ENCODE results near the gene CCP110. TPM values are rescaled to one million over a fixed set of nuclear protein-coding genes. Genes with fewer than 3 reads are reported as not detected.

CCP110 gene
- total RNA-seq, 1 donor from 2014 or later, result 32.7 TPM

DNA sequence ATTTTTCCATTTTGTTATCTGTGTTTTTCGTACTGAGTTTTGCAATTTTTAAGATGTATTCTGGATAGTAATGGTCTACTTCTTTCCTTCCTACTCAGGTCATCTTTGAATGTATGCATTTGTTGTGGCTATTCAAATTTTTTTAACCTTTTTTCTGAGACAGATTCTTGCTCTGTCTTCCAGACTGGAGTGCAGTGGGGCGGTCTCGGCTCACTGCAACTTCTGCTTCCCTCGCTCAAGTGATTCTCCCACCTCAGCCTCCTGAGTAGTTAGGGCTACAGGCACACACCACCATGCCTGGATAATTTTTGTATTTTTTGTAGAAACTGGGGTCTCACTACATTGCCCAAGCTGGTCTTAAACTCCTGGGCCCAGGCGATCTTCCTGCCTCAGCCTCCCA is 65.4 kb downstream of the CCP110 start:
- H3K4me1 Mint-ChIP-seq, result peaks cover 3% of the 10 kb centered on the region
- Histone ChIP-seq H3K9me3 (ENCODE audit: low read depth) (no peaks in the 10 kb centered on the region), H3K9ac (no peak overlapping the region), H3K36me3 (no peaks in the 10 kb centered on the region), H4K20me1 (ENCODE audit: low read depth) (no peaks in the 10 kb centered on the region), H3F3A (ENCODE audit: low read depth) (no peaks in the 10 kb centered on the region), H3K4me1 (no peaks in the 10 kb centered on the region), H3K4me3 (no peak overlapping the region), H2AFZ (replicated peaks) (no peak overlapping the region), H3K79me2 (ENCODE audit: low read depth) (no peaks in the 10 kb centered on the region), H3K4me2 (no peak overlapping the region), H3K27me3 (no peaks in the 10 kb centered on the region), H3K27ac (no peak overlapping the region)
- H3K4me3 Mint-ChIP-seq, result no peak overlapping the region
- no peak for DNase-seq (ENCODE audit: low spot score)
- no peaks in the 10 kb centered on the region for H3K9me3 Mint-ChIP-seq
- H3K27me3 Mint-ChIP-seq (ENCODE audit: insufficient read depth, low read depth), result no peaks in the 10 kb centered on the region
- TF ChIP-seq EZH2 (IDR thresholded peaks at IDR 0.05), result no peak
- TF ChIP-seq EZH2phosphoT487 (IDR thresholded peaks at IDR 0.05), result no peak
- TF ChIP-seq, protein P1, sequence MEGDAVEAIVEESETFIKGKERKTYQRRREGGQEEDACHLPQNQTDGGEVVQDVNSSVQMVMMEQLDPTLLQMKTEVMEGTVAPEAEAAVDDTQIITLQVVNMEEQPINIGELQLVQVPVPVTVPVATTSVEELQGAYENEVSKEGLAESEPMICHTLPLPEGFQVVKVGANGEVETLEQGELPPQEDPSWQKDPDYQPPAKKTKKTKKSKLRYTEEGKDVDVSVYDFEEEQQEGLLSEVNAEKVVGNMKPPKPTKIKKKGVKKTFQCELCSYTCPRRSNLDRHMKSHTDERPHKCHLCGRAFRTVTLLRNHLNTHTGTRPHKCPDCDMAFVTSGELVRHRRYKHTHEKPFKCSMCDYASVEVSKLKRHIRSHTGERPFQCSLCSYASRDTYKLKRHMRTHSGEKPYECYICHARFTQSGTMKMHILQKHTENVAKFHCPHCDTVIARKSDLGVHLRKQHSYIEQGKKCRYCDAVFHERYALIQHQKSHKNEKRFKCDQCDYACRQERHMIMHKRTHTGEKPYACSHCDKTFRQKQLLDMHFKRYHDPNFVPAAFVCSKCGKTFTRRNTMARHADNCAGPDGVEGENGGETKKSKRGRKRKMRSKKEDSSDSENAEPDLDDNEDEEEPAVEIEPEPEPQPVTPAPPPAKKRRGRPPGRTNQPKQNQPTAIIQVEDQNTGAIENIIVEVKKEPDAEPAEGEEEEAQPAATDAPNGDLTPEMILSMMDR (IDR thresholded peaks at IDR 0.05), result no peak
- no peak overlapping the region for H3K27ac Mint-ChIP-seq
- H3K36me3 Mint-ChIP-seq, result peaks cover 13% of the 10 kb centered on the region

DNA sequence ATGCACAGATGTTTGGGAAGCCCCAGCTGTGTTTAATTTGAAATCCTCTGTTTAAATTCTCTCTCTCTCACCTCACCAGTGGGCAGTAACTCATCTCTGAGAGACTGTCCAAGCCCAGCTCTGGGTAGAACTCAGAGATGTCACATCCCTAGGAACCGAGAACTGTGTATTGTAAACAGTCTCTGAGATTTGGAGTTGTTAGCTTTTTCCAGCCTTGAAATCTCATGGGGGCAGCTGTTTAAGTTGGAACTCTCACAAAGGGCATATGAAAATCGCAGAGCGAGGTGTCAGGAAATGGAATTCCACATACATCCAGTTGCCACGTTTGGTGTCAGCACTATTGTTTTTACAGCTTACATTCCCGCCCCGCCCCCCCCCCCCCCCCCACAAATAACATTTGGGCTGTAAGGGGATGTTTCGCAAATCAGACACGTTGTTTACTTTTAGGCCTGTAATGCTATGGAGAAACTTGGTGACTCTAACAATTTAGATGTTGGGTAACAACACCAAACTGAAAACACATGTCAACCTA is 66.1 kb downstream of the CCP110 start:
- Mint-ChIP-seq H3K4me3 (no peak overlapping the region), H3K27ac (peak overlapping the region; percentile 58), H3K4me1 (peaks cover 3% of the 10 kb centered on the region), H3K27me3 (ENCODE audit: insufficient read depth, low read depth) (no peaks in the 10 kb centered on the region), H3K36me3 (peaks cover 15% of the 10 kb centered on the region), H3K9me3 (no peaks in the 10 kb centered on the region)
- TF ChIP-seq EZH2 (IDR thresholded peaks at IDR 0.05) (no peak), EZH2phosphoT487 (IDR thresholded peaks at IDR 0.05) (no peak)
- TF ChIP-seq, protein P1 (IDR thresholded peaks at IDR 0.05), result no peak
- DNase-seq (ENCODE audit: low spot score), result no peak
- Histone ChIP-seq H3K79me2 (ENCODE audit: low read depth) (no peaks in the 10 kb centered on the region), H3F3A (ENCODE audit: low read depth) (no peaks in the 10 kb centered on the region), H3K9me3 (ENCODE audit: low read depth) (no peaks in the 10 kb centered on the region), H3K4me2 (no peak overlapping the region), H3K4me3 (no peak overlapping the region), H3K27me3 (no peaks in the 10 kb centered on the region), H3K9ac (no peak overlapping the region), H3K4me1 (no peaks in the 10 kb centered on the region), H3K27ac (no peak overlapping the region), H3K36me3 (no peaks in the 10 kb centered on the region), H2AFZ (replicated peaks) (no peak overlapping the region), H4K20me1 (ENCODE audit: low read depth) (no peaks in the 10 kb centered on the region)

DNA sequence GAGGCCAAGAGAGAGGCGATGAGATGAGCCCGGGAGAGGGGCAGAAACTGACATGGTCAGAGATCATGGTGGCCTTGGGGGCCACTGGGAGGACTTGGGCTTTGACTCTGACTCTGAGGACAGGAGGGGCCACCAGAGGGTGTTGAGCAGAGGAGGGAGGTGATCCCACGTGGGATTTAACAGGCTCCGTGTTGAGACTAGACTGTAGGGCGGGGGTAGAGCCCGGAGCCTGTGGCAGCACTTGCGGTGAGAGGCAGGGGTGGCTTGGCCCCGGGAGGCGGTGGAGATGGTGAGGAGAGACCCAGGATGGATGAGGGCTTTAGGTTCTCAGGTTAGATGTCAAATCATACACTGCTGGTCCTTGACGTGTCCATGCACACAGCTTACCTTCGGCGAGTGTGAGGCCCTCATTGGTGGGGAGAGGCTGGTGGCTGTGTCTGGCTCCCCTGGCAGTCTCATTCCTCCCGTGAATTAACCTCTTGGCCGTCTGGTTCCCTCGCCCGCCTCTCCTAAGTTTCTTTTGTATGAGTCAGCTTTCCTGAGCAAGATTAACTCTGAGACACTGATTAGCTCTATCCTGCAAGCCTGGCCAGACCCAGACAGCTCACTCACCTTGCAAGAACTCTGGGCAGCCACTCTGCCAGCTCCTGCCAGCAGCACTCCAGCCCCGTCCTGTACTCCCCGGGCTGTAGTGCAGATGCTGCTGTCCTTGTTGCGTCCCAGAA is 71.5 kb downstream of the CCP110 start:
- H3K4me1 ChIP-seq, result no peaks in the 10 kb centered on the region
- H3K36me3 ChIP-seq, result no peaks in the 10 kb centered on the region
- H3K27ac ChIP-seq, result no peak overlapping the region
- H3F3A ChIP-seq (ENCODE audit: low read depth), result no peaks in the 10 kb centered on the region
- no peak overlapping the region for H3K9ac ChIP-seq
- no peaks in the 10 kb centered on the region for H3K9me3 ChIP-seq (ENCODE audit: low read depth)
- no peak for DNase-seq (ENCODE audit: low spot score)
- TF ChIP-seq EZH2phosphoT487 (IDR thresholded peaks at IDR 0.05), result no peak
- TF ChIP-seq, protein P1 (IDR thresholded peaks at IDR 0.05), result no peak
- TF ChIP-seq EZH2 (IDR thresholded peaks at IDR 0.05), result no peak
- no peak overlapping the region for H3K4me2 ChIP-seq
- Mint-ChIP-seq H3K27me3 (ENCODE audit: insufficient read depth, low read depth) (peaks cover 6% of the 10 kb centered on the region), H3K27ac (peak overlapping the region; percentile 26), H3K4me3 (no peak overlapping the region), H3K9me3 (no peaks in the 10 kb centered on the region), H3K4me1 (peaks cover 7% of the 10 kb centered on the region), H3K36me3 (peaks cover 12% of the 10 kb centered on the region)
- no peak overlapping the region for H3K4me3 ChIP-seq
- no peaks in the 10 kb centered on the region for H3K27me3 ChIP-seq
- no peaks in the 10 kb centered on the region for H4K20me1 ChIP-seq (ENCODE audit: low read depth)
- H2AFZ ChIP-seq (replicated peaks), result no peak overlapping the region
- H3K79me2 ChIP-seq (ENCODE audit: low read depth), result no peaks in the 10 kb centered on the region
